A549 (cell line): ENCODE measurements around the gene CCN6.

Experiments
- EHF ChIP-seq: fragments of 250-450 bp; sonication (Bioruptor Pico); IDR thresholded peaks from 2 replicates; pipeline ENCODE4 v1.5.0; 2020; ENCODE audit warnings: mild to moderate bottlenecking
- EP300 ChIP-seq, 2 experiments: fragments of >200 bp; sonication (Bioruptor Twin); formaldehyde crosslinking; IDR thresholded peaks; 2 replicates in 1 of 2; 3 replicates in 1 of 2; pipeline ENCODE4 v1.6.1; 2016 to 2017
- HOXB5 ChIP-seq: fragments of 250-450 bp; sonication (Bioruptor Pico); IDR thresholded peaks from 2 replicates; pipeline ENCODE4 v1.5.0; 2020; ENCODE audit warnings: mild to moderate bottlenecking, moderate library complexity
- JUNB ChIP-seq: fragments of >200 bp; sonication (Bioruptor Twin); formaldehyde crosslinking; IDR thresholded peaks from 2 replicates; pipeline ENCODE4 v1.6.1; 2016
- NFE2L2 ChIP-seq: fragments of 150-350 bp; conservative IDR thresholded peaks from 2 replicates; pipeline ENCODE4 v1.6.1; 2014; ENCODE audit warnings: low read length
- POLR2A ChIP-seq: IDR thresholded peaks from 2 replicates; pipeline ENCODE4 v1.6.1; 2012; ENCODE audit warnings: mild to moderate bottlenecking, low read length
- POLR2AphosphoS2 ChIP-seq: conservative IDR thresholded peaks from 2 replicates; pipeline ENCODE4 v1.6.1; 2012; ENCODE audit warnings: low read length, improper control_type of control experiment, inconsistent platforms
- RAD21 ChIP-seq, 2 experiments: fragments of >200 bp in 1 of 2; sonication (Bioruptor Twin) in 1 of 2; formaldehyde crosslinking in 1 of 2; IDR thresholded peaks in 1 of 2; conservative IDR thresholded peaks in 1 of 2; 2 replicates in 1 of 2; 3 replicates in 1 of 2; pipeline ENCODE4 v1.6.1; 2012 to 2018; ENCODE audit warnings: inconsistent platforms in 1 of 2
- TP53 ChIP-seq: fragments of 250-450 bp; sonication (Bioruptor Pico); IDR thresholded peaks from 2 replicates; pipeline ENCODE4 v1.5.0; 2021; ENCODE audit warnings: mild to moderate bottlenecking, moderate library complexity
- TF ChIP-seq, protein P1 (sequence below): fragments of >200 bp; sonication (Bioruptor Twin); formaldehyde crosslinking; IDR thresholded peaks from 3 replicates; pipeline ENCODE4 v1.5.1; 2016
- TF ChIP-seq, protein P2 (sequence below): IDR thresholded peaks from 2 replicates; pipeline ENCODE4 v1.6.1; 2012; ENCODE audit warnings: low read depth, borderline replicate concordance

DNA sequence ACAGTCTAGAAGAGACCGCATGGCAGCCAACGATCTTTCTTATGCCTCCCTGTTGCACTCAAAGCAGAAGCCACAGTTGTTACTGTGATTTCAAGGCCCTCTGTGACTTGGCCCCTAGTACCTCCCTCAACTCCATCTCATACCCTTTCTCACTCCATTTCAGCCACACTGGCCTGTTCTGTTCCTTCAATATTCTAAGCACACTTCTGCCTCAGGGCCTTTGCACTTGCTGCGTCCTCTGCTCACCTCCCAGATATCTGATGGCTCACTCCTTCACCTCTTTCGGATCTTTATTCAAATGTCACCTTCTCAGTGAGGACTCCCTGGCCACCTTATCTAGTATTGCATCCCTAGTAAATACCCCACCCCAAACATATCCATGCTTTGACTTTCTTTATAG lies 29.4 kb upstream of the CCN6 start:
- TF ChIP-seq, protein P1, sequence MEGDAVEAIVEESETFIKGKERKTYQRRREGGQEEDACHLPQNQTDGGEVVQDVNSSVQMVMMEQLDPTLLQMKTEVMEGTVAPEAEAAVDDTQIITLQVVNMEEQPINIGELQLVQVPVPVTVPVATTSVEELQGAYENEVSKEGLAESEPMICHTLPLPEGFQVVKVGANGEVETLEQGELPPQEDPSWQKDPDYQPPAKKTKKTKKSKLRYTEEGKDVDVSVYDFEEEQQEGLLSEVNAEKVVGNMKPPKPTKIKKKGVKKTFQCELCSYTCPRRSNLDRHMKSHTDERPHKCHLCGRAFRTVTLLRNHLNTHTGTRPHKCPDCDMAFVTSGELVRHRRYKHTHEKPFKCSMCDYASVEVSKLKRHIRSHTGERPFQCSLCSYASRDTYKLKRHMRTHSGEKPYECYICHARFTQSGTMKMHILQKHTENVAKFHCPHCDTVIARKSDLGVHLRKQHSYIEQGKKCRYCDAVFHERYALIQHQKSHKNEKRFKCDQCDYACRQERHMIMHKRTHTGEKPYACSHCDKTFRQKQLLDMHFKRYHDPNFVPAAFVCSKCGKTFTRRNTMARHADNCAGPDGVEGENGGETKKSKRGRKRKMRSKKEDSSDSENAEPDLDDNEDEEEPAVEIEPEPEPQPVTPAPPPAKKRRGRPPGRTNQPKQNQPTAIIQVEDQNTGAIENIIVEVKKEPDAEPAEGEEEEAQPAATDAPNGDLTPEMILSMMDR = no peak
- TF ChIP-seq EP300 (IDR thresholded peaks at IDR 0.05) (no peak), HOXB5 (CRISPR knock-in tag) (no peak), POLR2A (no peak), POLR2AphosphoS2 (no peak), RAD21 (conservative IDR thresholded peaks at IDR 0.05 in 1 of 2, IDR thresholded peaks at IDR 0.05 in 1 of 2) (no peak), JUNB (no peak), NFE2L2 (no peak), TP53 (CRISPR knock-in tag) (no peak), EHF (CRISPR knock-in tag) (no peak)
- TF ChIP-seq, protein P2, sequence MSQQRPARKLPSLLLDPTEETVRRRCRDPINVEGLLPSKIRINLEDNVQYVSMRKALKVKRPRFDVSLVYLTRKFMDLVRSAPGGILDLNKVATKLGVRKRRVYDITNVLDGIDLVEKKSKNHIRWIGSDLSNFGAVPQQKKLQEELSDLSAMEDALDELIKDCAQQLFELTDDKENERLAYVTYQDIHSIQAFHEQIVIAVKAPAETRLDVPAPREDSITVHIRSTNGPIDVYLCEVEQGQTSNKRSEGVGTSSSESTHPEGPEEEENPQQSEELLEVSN = no peak
